ENCODE data around the gene ANAPC2.

DNA sequence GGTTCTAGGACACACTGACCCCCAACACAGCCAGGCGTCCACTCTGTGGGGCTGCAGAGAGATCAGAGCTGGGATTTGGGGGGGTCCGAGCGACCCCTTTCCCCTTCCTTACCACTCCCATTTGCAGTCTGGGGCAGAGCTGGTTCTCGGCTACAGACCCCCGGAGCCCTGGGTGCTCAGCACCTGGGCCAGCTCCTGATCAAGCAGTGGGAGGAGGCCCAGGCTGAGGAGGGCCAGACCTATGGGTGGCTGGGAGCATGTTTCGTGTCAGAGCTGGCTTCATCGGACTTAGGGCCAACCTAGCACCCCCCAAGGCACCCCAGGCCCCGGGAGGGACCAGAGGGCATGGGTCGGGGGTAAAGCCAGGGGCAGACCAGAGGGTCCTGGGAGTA, 41.8 kb downstream of the ANAPC2 start:
- TF ChIP-seq, protein P1, sequence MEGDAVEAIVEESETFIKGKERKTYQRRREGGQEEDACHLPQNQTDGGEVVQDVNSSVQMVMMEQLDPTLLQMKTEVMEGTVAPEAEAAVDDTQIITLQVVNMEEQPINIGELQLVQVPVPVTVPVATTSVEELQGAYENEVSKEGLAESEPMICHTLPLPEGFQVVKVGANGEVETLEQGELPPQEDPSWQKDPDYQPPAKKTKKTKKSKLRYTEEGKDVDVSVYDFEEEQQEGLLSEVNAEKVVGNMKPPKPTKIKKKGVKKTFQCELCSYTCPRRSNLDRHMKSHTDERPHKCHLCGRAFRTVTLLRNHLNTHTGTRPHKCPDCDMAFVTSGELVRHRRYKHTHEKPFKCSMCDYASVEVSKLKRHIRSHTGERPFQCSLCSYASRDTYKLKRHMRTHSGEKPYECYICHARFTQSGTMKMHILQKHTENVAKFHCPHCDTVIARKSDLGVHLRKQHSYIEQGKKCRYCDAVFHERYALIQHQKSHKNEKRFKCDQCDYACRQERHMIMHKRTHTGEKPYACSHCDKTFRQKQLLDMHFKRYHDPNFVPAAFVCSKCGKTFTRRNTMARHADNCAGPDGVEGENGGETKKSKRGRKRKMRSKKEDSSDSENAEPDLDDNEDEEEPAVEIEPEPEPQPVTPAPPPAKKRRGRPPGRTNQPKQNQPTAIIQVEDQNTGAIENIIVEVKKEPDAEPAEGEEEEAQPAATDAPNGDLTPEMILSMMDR (IDR thresholded peaks at IDR 0.05) = no peak
- no peak for TF ChIP-seq POLR2A (IDR thresholded peaks at IDR 0.05)

All from sigmoid colon (tissue), 3 donors.